Measurements from ENCODE around the gene CLDN18.

DNA sequence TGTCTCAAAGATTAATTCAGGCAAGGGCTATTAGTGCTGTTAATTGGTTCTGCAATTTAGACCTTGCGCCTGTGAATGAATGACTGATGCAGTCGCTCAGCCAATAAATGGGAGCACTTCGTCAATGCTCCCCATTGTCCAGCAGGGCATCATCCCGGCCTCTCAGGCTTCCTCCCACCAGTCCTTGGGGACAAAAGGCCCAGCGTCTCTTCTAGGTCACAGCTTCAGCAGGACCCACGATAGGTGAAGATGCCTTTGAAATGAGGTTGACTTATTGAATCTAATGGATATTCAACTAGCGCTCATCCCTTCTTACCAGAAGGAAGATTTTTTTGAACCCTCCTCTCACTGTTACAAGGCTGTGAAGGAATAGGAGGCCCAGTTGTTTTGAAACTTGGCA is 47.7 kb upstream of the CLDN18 start:
- TF ChIP-seq NFIC (IDR thresholded peaks at IDR 0.05) (no peak), TAF1 (IDR thresholded peaks at IDR 0.05; ENCODE audit: low read depth) (no peak), EP300 (IDR thresholded peaks at IDR 0.05; ENCODE audit: borderline replicate concordance) (no peak), RAD21 (IDR thresholded peaks at IDR 0.05; ENCODE audit: low read depth) (no peak), TEAD4 (IDR thresholded peaks at IDR 0.05) (no peak), TCF12 (IDR thresholded peaks at IDR 0.05; ENCODE audit: low read depth) (no peak), FOXM1 (IDR thresholded peaks at IDR 0.05; ENCODE audit: borderline replicate concordance, low read depth) (no peak), EGR1 (IDR thresholded peaks at IDR 0.05) (no peak), YY1 (IDR thresholded peaks at IDR 0.05; ENCODE audit: low read depth) (no peak), CREB1 (IDR thresholded peaks at IDR 0.05; ENCODE audit: low read depth) (no peak)
- TF ChIP-seq, protein P1, sequence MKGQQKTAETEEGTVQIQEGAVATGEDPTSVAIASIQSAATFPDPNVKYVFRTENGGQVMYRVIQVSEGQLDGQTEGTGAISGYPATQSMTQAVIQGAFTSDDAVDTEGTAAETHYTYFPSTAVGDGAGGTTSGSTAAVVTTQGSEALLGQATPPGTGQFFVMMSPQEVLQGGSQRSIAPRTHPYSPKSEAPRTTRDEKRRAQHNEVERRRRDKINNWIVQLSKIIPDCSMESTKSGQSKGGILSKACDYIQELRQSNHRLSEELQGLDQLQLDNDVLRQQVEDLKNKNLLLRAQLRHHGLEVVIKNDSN (IDR thresholded peaks at IDR 0.05) = no peak
- TF ChIP-seq, protein P2, sequence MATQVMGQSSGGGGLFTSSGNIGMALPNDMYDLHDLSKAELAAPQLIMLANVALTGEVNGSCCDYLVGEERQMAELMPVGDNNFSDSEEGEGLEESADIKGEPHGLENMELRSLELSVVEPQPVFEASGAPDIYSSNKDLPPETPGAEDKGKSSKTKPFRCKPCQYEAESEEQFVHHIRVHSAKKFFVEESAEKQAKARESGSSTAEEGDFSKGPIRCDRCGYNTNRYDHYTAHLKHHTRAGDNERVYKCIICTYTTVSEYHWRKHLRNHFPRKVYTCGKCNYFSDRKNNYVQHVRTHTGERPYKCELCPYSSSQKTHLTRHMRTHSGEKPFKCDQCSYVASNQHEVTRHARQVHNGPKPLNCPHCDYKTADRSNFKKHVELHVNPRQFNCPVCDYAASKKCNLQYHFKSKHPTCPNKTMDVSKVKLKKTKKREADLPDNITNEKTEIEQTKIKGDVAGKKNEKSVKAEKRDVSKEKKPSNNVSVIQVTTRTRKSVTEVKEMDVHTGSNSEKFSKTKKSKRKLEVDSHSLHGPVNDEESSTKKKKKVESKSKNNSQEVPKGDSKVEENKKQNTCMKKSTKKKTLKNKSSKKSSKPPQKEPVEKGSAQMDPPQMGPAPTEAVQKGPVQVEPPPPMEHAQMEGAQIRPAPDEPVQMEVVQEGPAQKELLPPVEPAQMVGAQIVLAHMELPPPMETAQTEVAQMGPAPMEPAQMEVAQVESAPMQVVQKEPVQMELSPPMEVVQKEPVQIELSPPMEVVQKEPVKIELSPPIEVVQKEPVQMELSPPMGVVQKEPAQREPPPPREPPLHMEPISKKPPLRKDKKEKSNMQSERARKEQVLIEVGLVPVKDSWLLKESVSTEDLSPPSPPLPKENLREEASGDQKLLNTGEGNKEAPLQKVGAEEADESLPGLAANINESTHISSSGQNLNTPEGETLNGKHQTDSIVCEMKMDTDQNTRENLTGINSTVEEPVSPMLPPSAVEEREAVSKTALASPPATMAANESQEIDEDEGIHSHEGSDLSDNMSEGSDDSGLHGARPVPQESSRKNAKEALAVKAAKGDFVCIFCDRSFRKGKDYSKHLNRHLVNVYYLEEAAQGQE (IDR thresholded peaks at IDR 0.05; ENCODE audit: low read depth) = no peak
- TF ChIP-seq, protein P3, sequence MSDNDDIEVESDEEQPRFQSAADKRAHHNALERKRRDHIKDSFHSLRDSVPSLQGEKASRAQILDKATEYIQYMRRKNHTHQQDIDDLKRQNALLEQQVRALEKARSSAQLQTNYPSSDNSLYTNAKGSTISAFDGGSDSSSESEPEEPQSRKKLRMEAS (IDR thresholded peaks at IDR 0.05) = no peak
